H1 (cell line): Measurements from ENCODE around the gene COL4A3. TPM values are rescaled to one million over a fixed set of nuclear protein-coding genes. Genes with fewer than 3 reads are reported as not detected.

ENCODE experiments used
- BACH1 ChIP-seq: IDR thresholded peaks from 2 replicates; pipeline ENCODE4 v1.6.1; 2012; ENCODE audit warnings: low read length, improper control_type of control experiment
- CTCF ChIP-seq, 3 experiments: IDR thresholded peaks; 1 replicate in 2 of 3; 2 replicates in 1 of 3; pipeline versions ENCODE4 v1.5.1 to v1.6.1; 2011; ENCODE audit warnings: low read length in 3 of 3, mild to moderate bottlenecking in 3 of 3, inconsistent platforms in 2 of 3, low read depth in 1 of 3, moderate library complexity in 1 of 3; ENCODE audit not compliant: insufficient read depth in 1 of 3; ENCODE audit errors: control extremely low read depth in 1 of 3
- TAF7 ChIP-seq: optimal IDR thresholded peaks from 2 replicates; pipeline ENCODE3; 2011; ENCODE audit warnings: low read depth, mild to moderate bottlenecking, inconsistent platforms, low read length, moderate library complexity, borderline replicate concordance
- polyA plus RNA-seq, 7 experiments: library from polyadenylated mRNA; depleted of rRNA in 3 of 7; stranded (reverse) in 5 of 7; unstranded in 2 of 7; fragments of >200 nt in 5 of 7; fragments of 200-250 nt in 2 of 7; gene quantifications; 1 replicate in 5 of 7; 2 replicates in 1 of 7; 4 replicates in 1 of 7; pipeline versions ENCODE4 v1.2.1 to v1.2.3, GENCODE V29; 2011 to 2013; ENCODE audit warnings: missing spikeins in 2 of 7, mixed read lengths in 2 of 7
- total RNA-seq: library from RNA; stranded (reverse); fragmentation: NEBNext Ultra II Directional; extraction: Animal tissue kit (Norgen Biotek cat#: 25700); gene quantifications from 2 replicates; pipeline ENCODE4 v1.2.1, GENCODE V29; 2021

The COL4A3 gene
- total and polyA plus RNA-seq, 2 of the 8 experiments (the other 6 are each of a cell fraction or from before 2014, with no cell fraction given) = 0.12 to 0.17 TPM

- no peak for TF ChIP-seq CTCF (IDR thresholded peaks at IDR 0.05; ENCODE audit: control extremely low read depth in 1 of 3, insufficient read depth in 1 of 3, low read depth in 1 of 3, low read length in 3 of 3)
- TF ChIP-seq TAF7 = no peak
- TF ChIP-seq BACH1 = no peak
- TF ChIP-seq, all 59 proteins: peak for 0
These were observed 175.7 kb downstream of the COL4A3 start (continued) for GRCh38 chr2:227340106-227340505.
